Stimulated activated CD4-positive, alpha-beta T cell treated with anti-CD3 and anti-CD28 coated beads, TNF-alpha, amount 100 ng/mL, for 1 hour (primary cell): ENCODE measurements around the gene ADGRL1.

ENCODE experiments used
- DNase-seq, 3 donors: peaks; one replicate each; pipeline ENCODE4 v3.0.0-alpha.2; 2020; ENCODE audit warnings: low read depth in 3 of 3, low spot score in 1 of 3

The ADGRL1 gene

DNA sequence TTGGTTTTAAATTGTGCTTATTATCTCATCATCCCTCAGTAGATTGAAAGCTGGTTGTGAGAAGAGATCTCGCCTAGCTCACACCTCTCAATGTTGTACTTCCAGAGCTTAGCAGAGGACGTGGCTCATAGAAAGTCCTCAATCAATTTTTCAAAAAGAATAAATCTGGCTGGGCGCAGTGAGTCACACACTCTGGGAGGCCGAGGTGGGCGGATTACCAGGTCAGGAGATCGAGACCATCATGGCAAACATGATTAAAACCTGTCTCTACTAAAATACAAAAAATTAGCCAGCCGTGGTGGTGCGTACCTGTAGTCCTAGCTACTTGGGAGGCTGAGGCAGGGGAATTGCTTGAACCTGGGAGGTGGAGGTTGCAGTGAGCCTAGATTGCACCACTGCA, 64.9 kb downstream of the ADGRL1 start:
- no peak for DNase-seq

DNA sequence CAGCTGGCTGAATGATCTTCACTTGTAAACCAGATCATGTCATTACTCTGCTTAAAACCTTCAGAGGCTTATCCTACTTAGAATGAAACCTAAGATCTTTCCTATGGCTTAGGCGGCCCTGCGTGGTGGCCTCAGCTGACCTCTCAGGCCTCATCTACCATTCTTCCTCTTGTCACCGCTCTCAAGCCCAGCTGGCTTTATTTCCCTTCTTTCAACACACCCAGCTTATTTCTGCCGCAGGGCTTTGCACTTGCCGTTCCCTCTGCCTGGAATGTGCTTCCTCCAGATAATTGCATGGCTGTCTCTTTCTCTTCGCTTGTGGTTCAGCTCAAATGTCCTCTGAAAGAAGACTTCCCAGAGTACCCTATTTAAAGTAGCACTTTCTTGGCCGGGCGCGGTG, 66.0 kb downstream of the ADGRL1 start:
- DNase-seq = no peak

GRCh38 chr19:14138576-14139265, 67.2 kb downstream of the ADGRL1 start:
- no peak for DNase-seq

DNA sequence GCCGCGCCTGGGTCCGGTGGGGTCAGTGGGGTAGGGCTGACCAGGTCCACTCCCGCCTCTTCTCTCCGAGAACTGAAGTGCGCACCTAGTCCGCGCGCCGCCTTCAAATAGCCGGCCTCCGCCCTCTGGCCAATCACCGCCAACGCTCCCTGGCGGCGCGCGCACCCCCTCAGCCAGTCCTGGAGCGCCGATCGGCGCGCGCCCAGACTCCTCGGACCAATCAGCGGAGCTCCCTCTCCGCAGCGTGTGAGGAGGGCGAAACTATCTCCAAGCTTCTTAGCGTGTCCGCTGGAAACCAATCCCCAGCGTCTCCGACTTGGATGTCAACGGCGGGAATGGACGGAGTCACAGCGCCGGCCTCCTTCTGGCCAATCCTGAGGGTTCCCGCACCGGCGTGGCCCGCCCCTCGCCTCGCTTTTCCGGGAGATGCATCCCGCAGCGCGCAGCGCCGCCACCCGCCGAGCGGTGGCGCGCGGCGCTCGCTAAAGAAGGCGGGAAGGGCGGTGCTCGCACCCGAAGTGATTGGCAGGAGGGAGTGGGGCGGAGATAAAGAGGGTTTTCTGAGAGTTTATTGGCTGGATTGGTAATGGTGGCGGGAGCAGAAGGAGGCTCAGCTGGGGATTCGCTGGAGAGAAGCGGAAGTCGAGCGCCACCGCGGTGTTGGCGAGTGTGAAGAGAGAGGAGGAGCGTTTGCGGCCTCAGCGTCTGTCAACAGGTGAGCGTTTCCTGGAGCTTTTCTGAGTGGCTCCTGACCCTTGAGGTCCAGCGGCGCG, 69.3 kb downstream of the ADGRL1 start, which contains the start of gene ASF1B:
TSS of gene ASF1B (minus strand) at position 81 of the 773 bp plus-strand sequence. CDS start 133 bp downstream, outside the sequence.
- DNase-seq = peak; percentile 89 to 96 (median 95)

GRCh38 chr19:14135985-14136508, 69.9 kb downstream of the ADGRL1 start:
- DNase-seq = no peak

DNA sequence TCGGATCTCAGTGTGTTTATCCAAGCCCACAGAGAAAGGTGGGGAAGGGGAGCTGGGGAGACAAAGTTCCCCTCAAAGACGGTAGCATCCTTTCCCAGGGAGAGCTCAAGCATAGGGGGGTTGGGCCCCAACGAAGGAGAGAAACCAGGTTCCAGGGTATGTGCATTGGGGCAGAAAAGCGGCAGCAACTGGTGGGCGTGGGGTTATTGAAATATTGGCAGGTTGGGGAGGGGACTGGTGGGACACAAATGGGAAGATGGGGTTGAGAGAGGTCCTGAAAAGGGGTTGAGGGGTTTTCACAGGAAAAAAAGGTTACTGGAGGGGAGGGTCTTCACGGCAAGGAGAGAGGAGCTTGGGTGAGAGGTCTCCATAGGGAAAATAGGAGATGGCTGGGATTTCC, 70.6 kb downstream of the ADGRL1 start:
- no peak for DNase-seq

DNA sequence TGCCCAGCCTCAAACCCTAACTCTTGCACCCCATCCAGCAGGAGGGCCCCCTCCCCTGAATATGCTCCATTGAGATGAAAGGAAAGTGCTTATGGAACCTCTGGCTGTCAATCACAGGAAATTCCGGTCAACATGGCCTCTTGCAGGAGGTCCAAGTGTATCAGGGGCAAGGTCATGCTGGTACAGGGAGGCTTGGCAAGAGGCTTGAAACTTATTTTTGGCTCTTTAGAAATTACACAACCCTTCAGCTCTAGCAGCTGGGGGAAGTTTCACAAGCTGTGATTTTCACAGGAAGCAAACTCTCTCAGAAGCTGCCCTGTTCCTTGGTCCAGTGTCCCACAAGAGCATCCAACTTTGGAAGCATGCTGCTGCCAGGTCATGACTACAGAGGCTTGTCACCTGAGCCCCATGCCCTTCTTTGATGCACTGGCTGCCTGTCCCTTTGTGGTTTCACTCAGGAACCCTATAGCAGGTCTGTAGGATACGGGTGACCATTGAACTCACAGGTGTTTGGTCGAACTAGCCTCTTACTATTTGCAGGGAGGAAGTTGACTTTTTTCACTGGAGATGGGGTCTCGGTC, 78.0 kb downstream of the ADGRL1 start:
- no peak for DNase-seq

- DNase-seq = no peak
These were observed 78.8 kb downstream of the ADGRL1 start for GRCh38 chr19:14127176-14127575.

- DNase-seq = no peak
These were observed 83.0 kb downstream of the ADGRL1 start for GRCh38 chr19:14122924-14123323.

DNA sequence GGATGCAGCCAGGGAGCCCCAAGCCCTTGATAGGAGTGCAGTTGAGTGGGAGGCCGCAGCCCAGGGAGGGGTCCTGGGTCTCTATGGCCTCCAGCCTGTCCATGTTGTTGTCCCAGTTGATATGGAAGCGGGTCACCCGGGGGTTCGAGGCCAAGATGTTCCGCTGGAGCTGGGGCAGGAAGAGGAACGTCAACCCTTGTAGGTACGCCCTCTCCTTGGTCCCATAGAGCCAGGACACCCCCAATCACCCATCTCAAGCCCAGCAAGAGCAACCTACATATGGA, 85.5 kb downstream of the ADGRL1 start:
- no peak for DNase-seq

DNA sequence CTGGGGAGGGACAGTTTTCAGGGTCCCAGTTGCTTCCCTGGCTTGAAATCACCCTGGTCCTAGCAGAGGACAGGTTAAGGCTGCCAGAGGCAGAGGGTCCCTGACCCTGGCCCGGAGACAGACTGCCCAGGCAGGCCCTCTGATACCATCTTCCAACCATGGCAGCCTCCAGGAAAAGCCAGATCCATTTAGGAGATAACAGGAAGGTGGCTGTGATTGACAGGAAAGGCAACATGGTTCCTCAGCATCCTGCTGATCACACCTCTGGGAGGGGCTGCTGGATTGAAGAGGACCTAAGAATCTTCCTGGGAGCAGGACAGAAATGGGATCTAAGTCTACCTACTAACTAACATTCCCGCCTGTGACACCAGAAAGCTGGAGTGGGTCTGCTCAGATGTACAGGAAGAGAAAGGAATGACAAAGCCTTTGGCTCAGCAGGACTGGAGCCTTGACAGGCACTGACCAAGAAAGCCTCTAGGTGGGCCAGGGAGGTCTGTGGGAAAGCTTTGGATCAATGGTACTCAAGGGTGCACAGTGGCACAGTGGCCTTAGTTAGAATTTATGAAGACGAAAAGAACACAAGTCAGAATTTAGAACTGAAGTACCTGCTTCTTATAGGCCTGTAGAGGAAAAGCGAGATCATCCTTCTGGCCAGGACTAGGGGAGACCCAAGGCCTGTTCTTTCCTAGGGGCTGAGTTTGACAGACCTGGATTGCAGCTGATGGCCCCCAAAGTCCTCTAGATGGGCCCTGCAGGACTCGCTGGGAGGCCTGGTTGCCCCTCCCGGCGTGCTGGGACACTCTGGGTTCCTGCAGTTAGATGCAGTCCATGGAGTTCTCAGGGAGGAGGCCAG, 86.1 kb downstream of the ADGRL1 start:
- no peak for DNase-seq

DNA sequence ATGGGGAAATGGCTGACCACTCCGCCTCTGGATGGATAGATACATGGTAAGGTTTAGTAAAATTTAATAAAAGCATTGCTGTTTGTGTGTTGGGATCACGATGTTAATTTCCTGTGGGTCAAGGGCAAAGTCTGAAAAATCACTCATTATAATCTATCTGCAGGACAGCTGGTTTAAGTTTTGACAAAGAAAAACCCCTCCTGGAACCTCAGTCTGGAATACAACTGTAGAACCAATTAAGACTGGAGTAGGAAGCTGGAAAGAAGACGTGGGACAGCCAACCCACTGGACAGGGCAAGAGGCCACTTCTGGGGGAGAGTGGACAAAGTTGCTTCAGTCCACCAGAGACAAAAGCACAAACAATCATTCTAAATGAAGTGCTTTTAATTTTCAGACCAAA, 86.8 kb downstream of the ADGRL1 start:
- DNase-seq = no peak

GRCh38 chr19:14118165-14119051, 87.6 kb downstream of the ADGRL1 start:
- DNase-seq = no peak

- DNase-seq = peak; percentile 91 to 98 (median 96)
These were observed 88.3 kb downstream of the ADGRL1 start, which contains the start of gene PRKACA for GRCh38 chr19:14117668-14118164. Gene PRKACA, minus strand, starts transcription at chr19:14117762. Its CDS starts 215 bp downstream, at chr19:14117547.

GRCh38 chr19:14116918-14117578, 88.9 kb downstream of the ADGRL1 start:
- DNase-seq = no peak

- DNase-seq = no peak
These were observed 89.4 kb downstream of the ADGRL1 start for GRCh38 chr19:14116525-14116917.

DNA sequence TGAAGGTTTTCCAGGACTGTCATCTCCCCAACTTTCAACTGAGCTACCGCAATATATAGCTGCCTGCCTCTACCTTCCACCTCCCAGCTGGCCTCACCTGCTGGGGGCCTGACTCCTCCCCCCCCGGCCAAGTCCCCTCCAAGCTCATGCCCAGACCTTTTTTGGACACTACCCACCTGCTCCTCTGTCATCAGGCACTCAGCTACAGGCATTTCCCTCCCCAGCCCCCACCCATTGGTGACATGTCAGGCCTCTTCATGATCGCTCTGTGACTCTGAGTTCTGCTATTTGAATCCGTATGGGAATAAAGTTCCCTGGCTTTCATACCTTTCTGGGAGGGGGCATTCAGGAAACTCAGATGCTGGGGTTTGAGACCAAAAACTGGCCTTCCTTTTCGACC, 90.2 kb downstream of the ADGRL1 start:
- no peak for DNase-seq

GRCh38 chr19:14114854-14115253, 91.1 kb downstream of the ADGRL1 start:
- DNase-seq = peak in 1 of 3 donors; percentile 49

DNA sequence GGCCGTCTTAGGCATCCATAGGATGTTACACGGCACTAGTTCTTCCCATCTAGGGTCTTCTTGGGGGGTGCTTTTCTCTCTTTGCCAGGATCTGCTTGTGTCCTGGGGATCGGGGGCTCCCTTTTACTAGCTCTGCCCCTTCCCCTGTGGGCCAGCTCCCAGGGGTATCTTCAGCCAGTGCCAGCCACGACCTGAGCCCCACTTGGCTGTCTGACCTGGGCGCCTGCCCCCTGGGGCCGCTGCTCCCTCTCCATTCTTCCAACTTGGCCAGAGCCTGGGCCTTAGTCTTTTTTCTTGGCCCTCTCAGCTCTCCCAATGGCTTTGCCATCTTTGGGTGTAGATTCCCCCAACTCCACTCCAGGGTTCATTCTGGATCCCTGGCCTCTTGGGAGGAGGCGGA, 91.5 kb downstream of the ADGRL1 start:
- no peak for DNase-seq
